Vagina (tissue), 2 donors: ENCODE measurements around the gene SNORC. TPM values are rescaled to one million over a fixed set of nuclear protein-coding genes. Genes with fewer than 3 reads are reported as not detected.

Experiments
- DNase-seq, 2 donors: peaks; one replicate each; pipeline ENCODE4 v3.0.0-alpha.2; 2017; ENCODE audit errors: extremely low spot score in 2 of 2
- H3K27ac ChIP-seq: fragments of 200-600 bp; sonication (generic); one replicate; pipeline ENCODE4 v1.5.1; 2019
- H3K27me3 ChIP-seq: fragments of 200-600 bp; sonication (generic); one replicate; pipeline ENCODE4 v1.5.1; 2019
- H3K36me3 ChIP-seq, 2 donors: fragments of 200-600 bp; sonication (generic); one replicate each; pipeline ENCODE4 v1.5.1; 2017 to 2019
- H3K4me1 ChIP-seq: fragments of 200-600 bp; sonication (generic); one replicate; pipeline ENCODE4 v1.5.1; 2019
- H3K4me3 ChIP-seq, 2 donors: fragments of 200-600 bp; sonication (generic); 1 replicate in 1 of 2; 2 replicates in 1 of 2; pipeline ENCODE4 v1.5.1; 2016 to 2019
- H3K9me3 ChIP-seq: fragments of 200-600 bp; sonication (generic); one replicate; pipeline ENCODE4 v1.5.1; 2019
- CTCF ChIP-seq, 3 experiments: fragments of 450-650 bp in 2 of 3; fragments of 200-600 bp in 1 of 3; sonication (generic) in 1 of 3; IDR thresholded peaks; one replicate each; pipeline ENCODE4 v1.5.1; 2017 to 2019; ENCODE audit warnings: antibody characterized with exemption in 3 of 3, mild to moderate bottlenecking in 2 of 3, moderate library complexity in 2 of 3
- POLR2A ChIP-seq, 2 donors: fragments of 450-650 bp; IDR thresholded peaks; one replicate each; pipeline ENCODE4 v1.6.1; 2017; ENCODE audit warnings: antibody characterized with exemption in 2 of 2, mild to moderate bottlenecking in 2 of 2, moderate library complexity in 2 of 2
- POLR2AphosphoS5 ChIP-seq, 2 donors: sonication (generic); formaldehyde crosslinking; IDR thresholded peaks; one replicate each; pipeline ENCODE4 v1.9.0; 2017; ENCODE audit warnings: antibody characterized with exemption in 2 of 2, mild to moderate bottlenecking in 2 of 2, low read depth in 1 of 2; ENCODE audit not compliant: insufficient read depth in 1 of 2
- intact Hi-C: fragments of 100-400 bp; cut with DNase I; formaldehyde crosslinking; loops from one replicate; pipeline ENCODE4 v1.15.1; 2023
- total RNA-seq: library from RNA; depleted of rRNA; stranded (reverse); fragments of >200 nt; gene quantifications from one replicate; pipeline ENCODE4 v1.2.3, GENCODE V29; 2016

The SNORC gene
- total RNA-seq, 1 donor from 2014 or later = not detected

DNA sequence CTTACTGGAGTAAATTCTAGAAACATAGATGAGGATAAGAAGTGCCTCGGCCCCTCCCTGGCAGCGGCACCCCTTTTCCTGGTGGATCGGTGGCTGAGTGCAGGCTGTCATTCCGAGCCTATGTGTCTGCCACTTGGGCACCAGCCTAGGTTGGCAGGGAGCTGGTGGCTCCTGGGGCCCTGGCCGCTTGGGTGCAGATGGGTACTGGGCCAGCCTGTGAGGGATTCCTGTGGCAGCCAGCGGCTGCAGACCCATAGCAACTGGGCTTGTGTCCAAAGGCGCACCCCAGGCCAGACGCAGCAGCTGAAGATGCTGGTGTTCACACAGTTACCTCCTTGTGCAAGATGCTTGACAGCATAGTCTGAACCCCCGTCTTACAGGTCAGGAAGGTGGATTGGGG, 2.8 kb downstream of the SNORC start:
- TF ChIP-seq CTCF (IDR thresholded peaks at IDR 0.05) (no peak), POLR2AphosphoS5 (IDR thresholded peaks at IDR 0.05; ENCODE audit: insufficient read depth in 1 of 2, low read depth in 1 of 2) (no peak), POLR2A (IDR thresholded peaks at IDR 0.05) (no peak)
- Histone ChIP-seq H3K4me1 (peaks cover 8% of the 10 kb centered on the region), H3K27ac (no peak overlapping the region), H3K9me3 (no peaks in the 10 kb centered on the region), H3K36me3 (no peaks in the 10 kb centered on the region), H3K27me3 (no peaks in the 10 kb centered on the region), H3K4me3 (no peak overlapping the region)
- DNase-seq = no peak
- intact Hi-C loops = no loop called here

DNA sequence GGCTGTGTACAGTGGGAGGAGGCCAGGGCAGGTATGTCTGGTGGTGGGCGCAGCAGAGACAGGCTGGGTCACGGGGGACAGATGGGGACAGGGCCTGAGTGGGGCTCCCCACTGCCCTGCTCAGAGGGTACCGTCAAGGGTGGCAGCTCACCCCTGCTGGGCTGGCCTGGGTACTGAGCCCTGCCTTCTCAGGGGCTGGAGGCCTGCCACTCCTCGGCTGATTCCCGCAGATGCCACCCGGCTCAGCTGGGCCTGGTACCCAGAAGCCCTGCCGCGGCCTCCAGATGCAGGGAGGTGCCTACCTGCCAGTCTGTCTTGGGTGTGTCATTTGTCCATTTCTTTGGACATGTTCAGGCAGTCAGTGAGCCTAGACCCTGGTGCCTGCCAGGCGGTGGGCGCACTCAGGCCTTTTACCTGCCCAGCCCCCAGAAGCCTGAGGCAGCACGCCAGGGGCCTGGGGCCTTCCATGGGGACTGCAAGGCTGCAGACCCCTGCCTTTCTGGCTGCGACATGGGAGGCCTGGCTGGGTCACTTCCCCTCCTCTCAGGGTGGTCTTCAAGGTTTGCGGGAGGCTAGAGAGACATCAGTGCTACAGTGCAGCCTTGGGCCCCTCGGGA, 3.3 kb downstream of the SNORC start:
- H3K36me3 ChIP-seq = no peaks in the 10 kb centered on the region
- no peak overlapping the region for H3K27ac ChIP-seq
- no peak for DNase-seq
- intact Hi-C loops = no loop called here
- H3K4me1 ChIP-seq = peaks cover 8% of the 10 kb centered on the region
- H3K9me3 ChIP-seq = no peaks in the 10 kb centered on the region
- no peaks in the 10 kb centered on the region for H3K27me3 ChIP-seq
- H3K4me3 ChIP-seq = no peak overlapping the region
- no peak for TF ChIP-seq POLR2AphosphoS5 (IDR thresholded peaks at IDR 0.05; ENCODE audit: insufficient read depth in 1 of 2, low read depth in 1 of 2)
- no peak for TF ChIP-seq POLR2A (IDR thresholded peaks at IDR 0.05)
- no peak for TF ChIP-seq CTCF (IDR thresholded peaks at IDR 0.05)

DNA sequence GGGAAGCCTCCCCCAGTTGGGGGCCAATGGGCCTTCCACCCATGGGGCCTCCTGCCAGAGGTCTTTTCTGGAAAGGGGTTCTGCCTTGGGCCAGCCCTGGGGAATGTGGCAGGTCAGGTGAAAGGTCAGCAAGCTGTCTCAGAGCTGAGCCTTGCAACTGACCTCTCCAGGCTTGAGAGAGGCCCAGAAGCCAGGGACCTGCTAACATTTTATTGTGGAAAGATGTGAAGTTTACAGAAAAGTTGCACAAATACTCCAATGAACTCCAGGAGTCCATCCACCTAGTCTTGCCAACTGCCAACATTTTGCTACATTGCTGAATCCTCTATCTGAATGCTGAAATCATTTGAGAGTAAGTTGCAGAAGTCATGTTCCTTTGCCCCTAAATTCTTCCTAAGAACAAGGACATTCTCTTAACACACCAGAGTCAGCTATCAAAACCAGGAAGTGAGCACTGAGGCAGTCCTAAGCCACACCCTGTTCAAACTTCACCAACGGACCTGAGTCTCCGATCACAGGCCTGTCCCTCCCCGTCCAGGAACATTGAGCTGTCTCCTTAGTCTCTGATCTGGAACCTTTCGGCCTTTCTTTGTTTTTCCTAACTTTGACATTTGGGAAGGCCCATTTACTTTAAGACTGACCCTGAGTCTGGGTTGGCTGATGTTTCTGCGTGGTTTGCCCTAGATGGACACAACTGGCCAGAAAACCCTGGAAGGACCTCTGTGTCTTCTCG, 4.0 kb downstream of the SNORC start:
- Histone ChIP-seq H3K27ac (no peak overlapping the region), H3K9me3 (no peaks in the 10 kb centered on the region), H3K4me1 (peaks cover 8% of the 10 kb centered on the region), H3K36me3 (no peaks in the 10 kb centered on the region), H3K4me3 (no peak overlapping the region), H3K27me3 (no peaks in the 10 kb centered on the region)
- no peak for DNase-seq
- TF ChIP-seq POLR2AphosphoS5 (IDR thresholded peaks at IDR 0.05; ENCODE audit: insufficient read depth in 1 of 2, low read depth in 1 of 2) = no peak
- TF ChIP-seq POLR2A (IDR thresholded peaks at IDR 0.05) = no peak
- TF ChIP-seq CTCF (IDR thresholded peaks at IDR 0.05) = no peak
- intact Hi-C loops = no loop called here

DNA sequence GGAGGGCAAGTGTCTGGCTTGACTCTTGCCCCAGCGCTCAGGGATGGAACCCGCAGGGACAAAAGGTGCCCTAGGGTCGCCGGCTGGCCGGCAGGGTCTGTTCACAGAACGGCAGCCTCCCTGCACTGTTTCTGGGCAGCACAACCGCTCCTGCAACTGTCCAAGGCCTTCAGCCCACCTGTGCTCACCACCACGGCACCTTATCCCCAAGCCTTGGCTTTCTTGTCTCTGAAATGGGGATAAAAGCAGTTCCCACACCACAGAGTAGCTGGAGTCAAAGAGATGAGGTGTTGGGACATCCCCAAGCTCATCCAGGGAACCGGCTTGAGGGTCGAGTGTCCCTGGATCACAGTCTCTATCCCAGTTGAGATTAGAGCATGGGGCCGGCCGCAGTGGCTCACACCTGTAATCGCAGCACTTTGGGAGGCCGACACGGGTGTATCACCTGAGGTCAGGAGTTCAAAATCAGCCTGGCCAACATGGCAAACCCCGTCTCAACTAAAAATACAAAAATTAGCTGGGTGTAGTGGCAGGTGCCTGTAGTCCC, 4.7 kb downstream of the SNORC start:
- intact Hi-C loops = no loop called here

More for the DNA sequence above, 4.7 kb downstream of the SNORC start:
- Histone ChIP-seq H3K4me3 (no peak overlapping the region), H3K36me3 (no peaks in the 10 kb centered on the region), H3K27me3 (no peaks in the 10 kb centered on the region), H3K4me1 (peaks cover 8% of the 10 kb centered on the region), H3K27ac (no peak overlapping the region), H3K9me3 (no peaks in the 10 kb centered on the region)
- no peak for TF ChIP-seq CTCF (IDR thresholded peaks at IDR 0.05)
- no peak for TF ChIP-seq POLR2AphosphoS5 (IDR thresholded peaks at IDR 0.05; ENCODE audit: insufficient read depth in 1 of 2, low read depth in 1 of 2)
- TF ChIP-seq POLR2A (IDR thresholded peaks at IDR 0.05) = no peak
- DNase-seq = no peak
